ENCODE data around the gene COP1. TPM values are rescaled to one million over a fixed set of nuclear protein-coding genes. Genes with fewer than 3 reads are reported as not detected.

Gene COP1
- total and polyA plus RNA-seq, 10 donors, result 46.7 to 110 (median 66.0) TPM

- WGBS, 5 donors, result 95 to 98% (median 97%) methylated on average over 2 of the region's 2 CpGs
- no peak for DNase-seq
- intact Hi-C loops (cut with DNase I; ENCODE audit: low total_unique reads), result no loop called here
- peaks cover 0 to 75% (median 11%) of the 10 kb centered on the region in 6 donors for H3K36me3 ChIP-seq
- no peak overlapping the region for H3K4me3 ChIP-seq
- no peaks in the 10 kb centered on the region for H3K4me1 ChIP-seq
- no peak overlapping the region for H3K27ac ChIP-seq
- TF ChIP-seq POLR2AphosphoS5 (IDR thresholded peaks at IDR 0.05) (no peak), CTCF (IDR thresholded peaks at IDR 0.05 in 8 of 11, conservative IDR thresholded peaks at IDR 0.05 in 3 of 11) (no peak), POLR2A (IDR thresholded peaks at IDR 0.05) (no peak)
- H3K9me3 ChIP-seq, result no peaks in the 10 kb centered on the region
- no peaks in the 10 kb centered on the region for H3K27me3 ChIP-seq (replicated peaks in 1 of 7)
These were observed 243.3 kb downstream of the COP1 start for GRCh38 chr1:175963740-175964139.

GRCh38 chr1:175960169-175960568 is 246.9 kb downstream of the COP1 start:
- H3K27ac ChIP-seq, result no peak overlapping the region
- intact Hi-C loops (cut with DNase I; ENCODE audit: low total_unique reads), result no loop called here
- no peak for DNase-seq
- H3K9me3 ChIP-seq, result peaks cover 0 to 3% (median 0%) of the 10 kb centered on the region in 8 donors
- no peak overlapping the region for H3K4me3 ChIP-seq
- no peak for TF ChIP-seq CTCF (IDR thresholded peaks at IDR 0.05 in 8 of 11, conservative IDR thresholded peaks at IDR 0.05 in 3 of 11)
- TF ChIP-seq POLR2A (IDR thresholded peaks at IDR 0.05), result no peak
- no peak for TF ChIP-seq POLR2AphosphoS5 (IDR thresholded peaks at IDR 0.05)
- H3K27me3 ChIP-seq (replicated peaks in 1 of 7), result no peaks in the 10 kb centered on the region
- H3K36me3 ChIP-seq, result peaks cover 0 to 64% (median 4%) of the 10 kb centered on the region in 6 donors
- H3K4me1 ChIP-seq, result no peaks in the 10 kb centered on the region
- 90 to 100% (median 100%) methylated on average over 1 of the region's 1 CpG for WGBS, 5 donors

GRCh38 chr1:175951627-175952026 is 255.5 kb downstream of the COP1 start:
- Histone ChIP-seq H3K27me3 (replicated peaks in 1 of 7) (no peaks in the 10 kb centered on the region), H3K27ac (no peak overlapping the region), H3K4me3 (no peak overlapping the region), H3K36me3 (peaks cover 0 to 75% (median 25%) of the 10 kb centered on the region in 6 donors), H3K9me3 (peaks cover 0 to 9% (median 0%) of the 10 kb centered on the region in 8 donors), H3K4me1 (no peaks in the 10 kb centered on the region)
- intact Hi-C loops (cut with DNase I; ENCODE audit: low total_unique reads), result no loop called here
- WGBS, 5 donors, result 46 to 100% (median 90%) methylated on average over 1 of the region's 1 CpG
- no peak for TF ChIP-seq POLR2AphosphoS5 (IDR thresholded peaks at IDR 0.05)
- TF ChIP-seq POLR2A (IDR thresholded peaks at IDR 0.05), result no peak
- no peak for TF ChIP-seq CTCF (IDR thresholded peaks at IDR 0.05 in 8 of 11, conservative IDR thresholded peaks at IDR 0.05 in 3 of 11)
- DNase-seq, result no peak

- TF ChIP-seq POLR2A (IDR thresholded peaks at IDR 0.05) (no peak), POLR2AphosphoS5 (IDR thresholded peaks at IDR 0.05) (no peak), CTCF (IDR thresholded peaks at IDR 0.05 in 8 of 11, conservative IDR thresholded peaks at IDR 0.05 in 3 of 11) (no peak)
- no peaks in the 10 kb centered on the region for H3K27me3 ChIP-seq (replicated peaks in 1 of 7)
- peaks cover 0 to 6% (median 0%) of the 10 kb centered on the region in 8 donors for H3K9me3 ChIP-seq
- H3K27ac ChIP-seq, result no peak overlapping the region
- no peak overlapping the region for H3K4me3 ChIP-seq
- peaks cover 0 to 87% (median 52%) of the 10 kb centered on the region in 6 donors for H3K36me3 ChIP-seq
- DNase-seq, result no peak
- intact Hi-C loops (cut with DNase I; ENCODE audit: low total_unique reads), result no loop called here
- H3K4me1 ChIP-seq, result no peaks in the 10 kb centered on the region
These were observed 259.3 kb downstream of the COP1 start for GRCh38 chr1:175947771-175948170.

Data from spleen (tissue), 11 donors.